ENCODE measurements around the gene DISP3.

The DISP3 gene

GRCh38 chr1:11530731-11531311, 51.9 kb downstream of the DISP3 start:
- H3K4me3 ChIP-seq (ENCODE audit: low read depth, low read length) = no peak overlapping the region
- no peak for TF ChIP-seq CTCF (IDR thresholded peaks at IDR 0.05; ENCODE audit: low read depth, low read length)

- TF ChIP-seq CTCF (IDR thresholded peaks at IDR 0.05; ENCODE audit: low read depth, low read length) = no peak
Measured at GRCh38 chr1:11531314-11531870, 52.4 kb downstream of the DISP3 start.

GRCh38 chr1:11531943-11532342, 53.0 kb downstream of the DISP3 start:
- no peak overlapping the region for H3K4me3 ChIP-seq (ENCODE audit: low read depth, low read length)
- TF ChIP-seq CTCF (IDR thresholded peaks at IDR 0.05; ENCODE audit: low read depth, low read length) = no peak

More at GRCh38 chr1:11531314-11531870, 52.4 kb downstream of the DISP3 start:
- no peak overlapping the region for H3K4me3 ChIP-seq (ENCODE audit: low read depth, low read length)

GRCh38 chr1:11533790-11534787, 55.1 kb downstream of the DISP3 start:
- no peak for TF ChIP-seq CTCF (IDR thresholded peaks at IDR 0.05; ENCODE audit: low read depth, low read length)
- no peak overlapping the region for H3K4me3 ChIP-seq (ENCODE audit: low read depth, low read length)

GRCh38 chr1:11534846-11535245, 55.9 kb downstream of the DISP3 start:
- no peak overlapping the region for H3K4me3 ChIP-seq (ENCODE audit: low read depth, low read length)
- no peak for TF ChIP-seq CTCF (IDR thresholded peaks at IDR 0.05; ENCODE audit: low read depth, low read length)

- TF ChIP-seq CTCF (IDR thresholded peaks at IDR 0.05; ENCODE audit: low read depth, low read length) = no peak
Measured at GRCh38 chr1:11535316-11535715, 56.4 kb downstream of the DISP3 start.

More at GRCh38 chr1:11535316-11535715, 56.4 kb downstream of the DISP3 start:
- H3K4me3 ChIP-seq (ENCODE audit: low read depth, low read length) = no peak overlapping the region
